GM12878 (cell line): Measurements from ENCODE around the gene APOC1. TPM values are rescaled to one million over a fixed set of nuclear protein-coding genes. Genes with fewer than 3 reads are reported as not detected.

Experiments
- ATAC-seq: fragments of 200-7000 bp; cut with Tn5 transposase; 3 replicates; pipeline ENCODE4 v1.9.1; 2020; ENCODE audit warnings: mild to moderate bottlenecking, moderate library complexity
- BruUV-seq: library from RNA; stranded (reverse); fragments of 400-500 nt; replicated peaks from 2 replicates; lab custom pipeline; 2021; lab: Mats Ljungman, UMichigan
- CTCF ChIA-PET: fragments of 300-600 bp; sonication (Branson Sonifier 250); formaldehyde crosslinking; extraction: SDS; loops from one replicate; lab custom pipeline; 2021; ENCODE audit warnings: inconsistent platforms; lab: Yijun Ruan, JAX
- POLR2A ChIA-PET: fragments of 350-600 bp; formaldehyde crosslinking; extraction: SDS; loops from one replicate; lab custom pipeline; 2021; ENCODE audit warnings: inconsistent platforms; lab: Charles Lee
- RAD21 ChIA-PET: fragments of 300-600 bp; sonication (Branson Sonifier 250); formaldehyde crosslinking; loops from one replicate; lab custom pipeline; 2023; ENCODE audit warnings: antibody characterized with exemption; ENCODE audit not compliant: unreplicated experiment; lab: Charles Lee
- SMC1A ChIA-PET: fragments of 300-600 bp; sonication (Branson Sonifier 250); formaldehyde crosslinking; loops from one replicate; lab custom pipeline; 2023; ENCODE audit not compliant: unreplicated experiment, uncharacterized antibody; lab: Charles Lee
- DNase-seq: peaks from one replicate; pipeline ENCODE4 v3.0.0-alpha.2; 2011; ENCODE audit warnings: low read depth, low spot score
- FAIRE-seq: peaks from 3 replicates; lab custom pipeline; 2011; peaks lifted over from hg19 to GRCh38; lab: Jason Lieb, UNC
- H2AFZ ChIP-seq: 2 replicates; pipeline ENCODE4 v1.6.0; 2011; ENCODE audit warnings: low read depth, low read length, control low read depth; ENCODE audit not compliant: control insufficient read depth
- H3K27ac ChIP-seq: 2 replicates; pipeline ENCODE4 v1.5.1; 2011; ENCODE audit warnings: control low read depth; ENCODE audit not compliant: control insufficient read depth, insufficient read depth
- H3K27me3 ChIP-seq, 2 experiments: replicated peaks in 1 of 2; 2 replicates each; pipeline versions ENCODE4 v1.6.0 to v1.6.1; 2011; ENCODE audit warnings: low read length in 1 of 2; ENCODE audit not compliant: control insufficient read depth in 2 of 2, insufficient read depth in 2 of 2
- H3K36me3 ChIP-seq, 2 experiments: 2 replicates each; pipeline ENCODE4 v1.5.1; 2011; ENCODE audit warnings: low read length in 1 of 2; ENCODE audit not compliant: control insufficient read depth in 2 of 2, insufficient read depth in 2 of 2
- H3K4me1 ChIP-seq: 2 replicates; pipeline ENCODE4 v1.6.1; 2011; ENCODE audit warnings: mild to moderate bottlenecking, low read length, moderate library complexity, mixed read lengths; ENCODE audit not compliant: control insufficient read depth, insufficient read depth
- H3K4me2 ChIP-seq: 2 replicates; pipeline ENCODE4 v1.6.0; 2011; ENCODE audit warnings: control low read depth; ENCODE audit not compliant: control insufficient read depth, insufficient read depth
- H3K4me3 ChIP-seq: fragments of 200-600 bp; sonication (generic); 2 replicates; pipeline ENCODE4 v1.5.1; 2016
- H3K79me2 ChIP-seq: 2 replicates; pipeline ENCODE4 v1.6.0; 2011; ENCODE audit warnings: low read length; ENCODE audit not compliant: control insufficient read depth, insufficient read depth
- H3K9ac ChIP-seq: 2 replicates; pipeline ENCODE4 v1.8.0; 2011; ENCODE audit warnings: low read length, control low read depth, mixed read lengths; ENCODE audit not compliant: control insufficient read depth, insufficient read depth
- H3K9me3 ChIP-seq: replicated peaks from 3 replicates; pipeline ENCODE4 v1.5.1; 2011; ENCODE audit warnings: mild to moderate bottlenecking, low read length; ENCODE audit not compliant: control insufficient read depth, insufficient read depth
- H4K20me1 ChIP-seq: 2 replicates; pipeline ENCODE4 v1.6.0; 2011; ENCODE audit not compliant: control insufficient read depth, insufficient read depth
- ASH2L ChIP-seq: fragments of 300-600, 200-600 bp; sonication (generic); IDR thresholded peaks from 2 replicates; pipeline ENCODE4 v1.6.1; 2017; ENCODE audit warnings: low read depth, mild to moderate bottlenecking, borderline replicate concordance
- BCL11A ChIP-seq: IDR thresholded peaks from 2 replicates; pipeline ENCODE4 v1.6.1; 2011; ENCODE audit warnings: low read depth, low read length
- ELK1 ChIP-seq: IDR thresholded peaks from 2 replicates; pipeline ENCODE4 v1.6.1; 2012; ENCODE audit warnings: low read depth, low read length, improper control_type of control experiment
- ETV6 ChIP-seq, 2 experiments: fragments of 450-650 bp in 1 of 2; IDR thresholded peaks in 1 of 2; conservative IDR thresholded peaks in 1 of 2; 2 replicates each; pipeline ENCODE4 v1.6.1; 2014; ENCODE audit warnings: antibody characterized with exemption in 1 of 2, borderline replicate concordance in 1 of 2, low read depth in 1 of 2, mild to moderate bottlenecking in 1 of 2, moderate library complexity in 1 of 2
- NFXL1 ChIP-seq: fragments of 450-650 bp; IDR thresholded peaks from 2 replicates; pipeline ENCODE4 v1.6.1; 2017; ENCODE audit warnings: antibody characterized with exemption, mild to moderate bottlenecking, borderline replicate concordance
- NFYB ChIP-seq: IDR thresholded peaks from 2 replicates; pipeline ENCODE4 v1.6.1; 2011; ENCODE audit warnings: low read depth, mild to moderate bottlenecking, low read length, improper control_type of control experiment, moderate library complexity; ENCODE audit not compliant: insufficient read depth
- POLR2AphosphoS2 ChIP-seq: IDR thresholded peaks from 2 replicates; pipeline ENCODE4 v1.6.1; 2011; ENCODE audit warnings: low read depth, mild to moderate bottlenecking, low read length, improper control_type of control experiment, moderate library complexity
- SIX5 ChIP-seq: IDR thresholded peaks from 2 replicates; pipeline ENCODE4 v1.6.1; 2011; ENCODE audit warnings: mild to moderate bottlenecking, low read depth, low read length, moderate library complexity; ENCODE audit not compliant: severe bottlenecking
- STAT1 ChIP-seq: fragments of 450-650 bp; conservative IDR thresholded peaks from 2 replicates; pipeline ENCODE4 v1.6.1; 2014; ENCODE audit warnings: antibody characterized with exemption, mild to moderate bottlenecking
- WGBS: methylation state at CpG from one replicate; pipeline ENCODE4 v1.1.6; 2016; ENCODE audit warnings: low lambda C conversion rate; ENCODE audit not compliant: insufficient replicate concordance, insufficient coverage; ENCODE audit errors: missing lambda C conversion rate; 5-methylcytosine and 5-hydroxymethylcytosine counted together
- in situ Hi-C: fragments of 300-500 bp; cut with MboI; formaldehyde crosslinking; loops from 9 replicates; pipeline ENCODE4 v1.14.3; 2018; ENCODE audit warnings: mixed read lengths
- intact Hi-C: fragments of 100-400 bp; cut with micrococcal nuclease; formaldehyde crosslinking; loops from one replicate; pipeline ENCODE4 v1.14.2; 2022; ENCODE audit not compliant: unreplicated experiment
- polyA plus RNA-seq, 11 experiments: library from polyadenylated mRNA; depleted of rRNA in 4 of 11; unstranded in 6 of 11; stranded (reverse) in 5 of 11; fragments of >200 nt; fragmentation: Nextera tagmentation in 4 of 11; fragmentation: Illumina TruSeq in 1 of 11; extraction: Ambion mirVana in 4 of 11; extraction: Trizol in 1 of 11; gene quantifications; 1 replicate in 1 of 11; 2 replicates in 10 of 11; pipeline versions ENCODE4 v1.2.1 to v1.2.3, GENCODE V29; 2011 to 2016; ENCODE audit warnings: inconsistent platforms in 2 of 11, missing spikeins in 2 of 11, low read depth in 1 of 11
- total RNA-seq, 4 experiments: library from RNA; depleted of rRNA in 3 of 4; stranded (reverse); fragments of >200 nt in 3 of 4; fragmentation: Illumina TruSeq in 1 of 4; extraction: Trizol in 1 of 4; gene quantifications; 2 replicates each; pipeline versions ENCODE4 v1.2.1 to v1.2.3, GENCODE V29; 2013 to 2021

Gene APOC1
- total and polyA plus RNA-seq, 10 of the 15 experiments (the other 5 are each of a cell fraction or from before 2014, with no cell fraction given): 0.73 to 4.0 (median 2.6) TPM

- TF ChIP-seq ELK1: no peak
- no peak for TF ChIP-seq NFYB
Observed at GRCh38 chr19:44875666-44876451, 38.5 kb upstream of the APOC1 start (continued).

GRCh38 chr19:44876930-44877535 is 37.4 kb upstream of the APOC1 start:
- DNase-seq (no peak), FAIRE-seq (no peak), ATAC-seq (no peak)
- Histone ChIP-seq H2AFZ (no peak overlapping the region), H4K20me1 (no peaks in the 10 kb centered on the region), H3K4me3 (no peak overlapping the region), H3K27me3 (no peaks in the 10 kb centered on the region; a peak in 1 of 4 replicates), H3K4me2 (no peak overlapping the region), H3K4me1 (no peaks in the 10 kb centered on the region), H3K9me3 (no peaks in the 10 kb centered on the region), H3K9ac (no peak overlapping the region), H3K36me3 (no peaks in the 10 kb centered on the region), H3K27ac (no peak overlapping the region), H3K79me2 (no peaks in the 10 kb centered on the region)
- in situ Hi-C loops: no loop called here
- ChIA-PET RAD21 (interaction anchor here (0.6 kb wide), 1 partner anchor 306 kb away, joined by 3 read pairs; no protein-coding TSS in a partner anchor), CTCF (no interaction called here), SMC1A (no interaction called here), POLR2A (no interaction called here)
- TF ChIP-seq NFXL1 (no peak), STAT1 (no peak), ASH2L (no peak), SIX5 (no peak), ETV6 (conservative IDR thresholded peaks at IDR 0.05 in 1 of 2, IDR thresholded peaks at IDR 0.05 in 1 of 2; ENCODE audit: borderline replicate concordance in 1 of 2, low read depth in 1 of 2) (no peak), BCL11A (no peak), ELK1 (no peak), POLR2AphosphoS2 (no peak)
- 4% methylated on average over 4 of the region's 5 CpGs for WGBS
- intact Hi-C loops: no loop called here
- no TSS peak for BruUV-seq
